GM12878 (cell line): ENCODE data around the gene NELFB. TPM values are rescaled to one million over a fixed set of nuclear protein-coding genes. Genes with fewer than 3 reads are reported as not detected.

Experiments used
- ATAC-seq: fragments of 200-7000 bp; cut with Tn5 transposase; 3 replicates; pipeline ENCODE4 v1.9.1; 2020; ENCODE audit warnings: mild to moderate bottlenecking, moderate library complexity
- BruUV-seq: library from RNA; stranded (reverse); fragments of 400-500 nt; replicated peaks from 2 replicates; lab custom pipeline; 2021; lab: Mats Ljungman, UMichigan
- CTCF ChIA-PET: fragments of 300-600 bp; sonication (Branson Sonifier 250); formaldehyde crosslinking; extraction: SDS; loops from one replicate; lab custom pipeline; 2021; ENCODE audit warnings: inconsistent platforms; lab: Yijun Ruan, JAX
- POLR2A ChIA-PET: fragments of 350-600 bp; formaldehyde crosslinking; extraction: SDS; loops from one replicate; lab custom pipeline; 2021; ENCODE audit warnings: inconsistent platforms; lab: Charles Lee
- RAD21 ChIA-PET: fragments of 300-600 bp; sonication (Branson Sonifier 250); formaldehyde crosslinking; loops from one replicate; lab custom pipeline; 2023; ENCODE audit warnings: antibody characterized with exemption; ENCODE audit not compliant: unreplicated experiment; lab: Charles Lee
- SMC1A ChIA-PET: fragments of 300-600 bp; sonication (Branson Sonifier 250); formaldehyde crosslinking; loops from one replicate; lab custom pipeline; 2023; ENCODE audit not compliant: unreplicated experiment, uncharacterized antibody; lab: Charles Lee
- DNase-seq: peaks from one replicate; pipeline ENCODE4 v3.0.0-alpha.2; 2011; ENCODE audit warnings: low read depth, low spot score
- FAIRE-seq: peaks from 3 replicates; lab custom pipeline; 2011; peaks lifted over from hg19 to GRCh38; lab: Jason Lieb, UNC
- H2AFZ ChIP-seq: 2 replicates; pipeline ENCODE4 v1.6.0; 2011; ENCODE audit warnings: low read depth, low read length, control low read depth; ENCODE audit not compliant: control insufficient read depth
- H3K27ac ChIP-seq: 2 replicates; pipeline ENCODE4 v1.5.1; 2011; ENCODE audit warnings: control low read depth; ENCODE audit not compliant: control insufficient read depth, insufficient read depth
- H3K27me3 ChIP-seq, 2 experiments: replicated peaks in 1 of 2; 2 replicates each; pipeline versions ENCODE4 v1.6.0 to v1.6.1; 2011; ENCODE audit warnings: low read length in 1 of 2; ENCODE audit not compliant: control insufficient read depth in 2 of 2, insufficient read depth in 2 of 2
- H3K36me3 ChIP-seq, 2 experiments: 2 replicates each; pipeline ENCODE4 v1.5.1; 2011; ENCODE audit warnings: low read length in 1 of 2; ENCODE audit not compliant: control insufficient read depth in 2 of 2, insufficient read depth in 2 of 2
- H3K4me1 ChIP-seq: 2 replicates; pipeline ENCODE4 v1.6.1; 2011; ENCODE audit warnings: mild to moderate bottlenecking, low read length, moderate library complexity, mixed read lengths; ENCODE audit not compliant: control insufficient read depth, insufficient read depth
- H3K4me2 ChIP-seq: 2 replicates; pipeline ENCODE4 v1.6.0; 2011; ENCODE audit warnings: control low read depth; ENCODE audit not compliant: control insufficient read depth, insufficient read depth
- H3K4me3 ChIP-seq: fragments of 200-600 bp; sonication (generic); 2 replicates; pipeline ENCODE4 v1.5.1; 2016
- H3K79me2 ChIP-seq: 2 replicates; pipeline ENCODE4 v1.6.0; 2011; ENCODE audit warnings: low read length; ENCODE audit not compliant: control insufficient read depth, insufficient read depth
- H3K9ac ChIP-seq: 2 replicates; pipeline ENCODE4 v1.8.0; 2011; ENCODE audit warnings: low read length, control low read depth, mixed read lengths; ENCODE audit not compliant: control insufficient read depth, insufficient read depth
- H3K9me3 ChIP-seq: replicated peaks from 3 replicates; pipeline ENCODE4 v1.5.1; 2011; ENCODE audit warnings: mild to moderate bottlenecking, low read length; ENCODE audit not compliant: control insufficient read depth, insufficient read depth
- H4K20me1 ChIP-seq: 2 replicates; pipeline ENCODE4 v1.6.0; 2011; ENCODE audit not compliant: control insufficient read depth, insufficient read depth
- BHLHE40 ChIP-seq, 2 experiments: fragments of 450-650 bp in 1 of 2; IDR thresholded peaks; 2 replicates each; pipeline ENCODE4 v1.6.1; 2011 to 2017; ENCODE audit warnings: low read depth in 2 of 2, borderline replicate concordance in 1 of 2, improper control_type of control experiment in 1 of 2, low read length in 1 of 2, mild to moderate bottlenecking in 1 of 2
- CBX5 ChIP-seq: sonication (generic); IDR thresholded peaks from 2 replicates; pipeline ENCODE4 v1.6.1; 2016; ENCODE audit warnings: low read depth, moderate library complexity, mild to moderate bottlenecking, inconsistent platforms
- EED ChIP-seq: sonication (generic); IDR thresholded peaks from 2 replicates; pipeline ENCODE4 v1.6.1; 2016; ENCODE audit warnings: antibody characterized with exemption, low read depth
- KAT2A ChIP-seq: conservative IDR thresholded peaks from 2 replicates; pipeline ENCODE4 v1.6.1; 2011; ENCODE audit warnings: low read depth, low read length; ENCODE audit not compliant: control insufficient read depth
- MEF2A ChIP-seq: IDR thresholded peaks from 2 replicates; pipeline ENCODE4 v1.6.1; 2011; ENCODE audit warnings: low read depth, mild to moderate bottlenecking, low read length, moderate library complexity; ENCODE audit not compliant: insufficient read depth
- PKNOX1 ChIP-seq: fragments of 450-650 bp; IDR thresholded peaks from 2 replicates; pipeline ENCODE4 v1.6.1; 2016; ENCODE audit warnings: mild to moderate bottlenecking
- SP1 ChIP-seq: IDR thresholded peaks from one replicate; pipeline ENCODE4 v1.6.1; 2011; ENCODE audit warnings: low read depth, low read length
- SRF ChIP-seq, 2 experiments: IDR thresholded peaks; 2 replicates each; pipeline ENCODE4 v1.6.1; 2011; ENCODE audit warnings: low read depth in 2 of 2, low read length in 2 of 2, mild to moderate bottlenecking in 1 of 2, moderate library complexity in 1 of 2
- STAT1 ChIP-seq: fragments of 450-650 bp; conservative IDR thresholded peaks from 2 replicates; pipeline ENCODE4 v1.6.1; 2014; ENCODE audit warnings: antibody characterized with exemption, mild to moderate bottlenecking
- SUPT20H ChIP-seq: IDR thresholded peaks from 2 replicates; pipeline ENCODE4 v1.6.1; 2011; ENCODE audit warnings: low read depth, mild to moderate bottlenecking, low read length, moderate library complexity, borderline replicate concordance; ENCODE audit not compliant: control insufficient read depth
- TAF1 ChIP-seq: IDR thresholded peaks from 2 replicates; pipeline ENCODE4 v1.6.1; 2011; ENCODE audit warnings: mild to moderate bottlenecking, low read depth, low read length, borderline replicate concordance
- ZBTB40 ChIP-seq: fragments of 450-650 bp; IDR thresholded peaks from 2 replicates; pipeline ENCODE4 v1.6.1; 2016; ENCODE audit warnings: mild to moderate bottlenecking, moderate library complexity, borderline replicate concordance
- ZNF687 ChIP-seq: fragments of 450-650 bp; IDR thresholded peaks from 2 replicates; pipeline ENCODE4 v1.6.1; 2017; ENCODE audit warnings: mild to moderate bottlenecking, moderate library complexity
- ZZZ3 ChIP-seq: IDR thresholded peaks from 2 replicates; pipeline ENCODE4 v1.6.1; 2011; ENCODE audit warnings: low read depth; ENCODE audit not compliant: control insufficient read depth, insufficient read length
- WGBS: methylation state at CpG from one replicate; pipeline ENCODE4 v1.1.6; 2016; ENCODE audit warnings: low lambda C conversion rate; ENCODE audit not compliant: insufficient replicate concordance, insufficient coverage; ENCODE audit errors: missing lambda C conversion rate; 5-methylcytosine and 5-hydroxymethylcytosine counted together
- in situ Hi-C: fragments of 300-500 bp; cut with MboI; formaldehyde crosslinking; loops from 9 replicates; pipeline ENCODE4 v1.14.3; 2018; ENCODE audit warnings: mixed read lengths
- intact Hi-C: fragments of 100-400 bp; cut with micrococcal nuclease; formaldehyde crosslinking; loops from one replicate; pipeline ENCODE4 v1.14.2; 2022; ENCODE audit not compliant: unreplicated experiment
- polyA plus RNA-seq, 11 experiments: library from polyadenylated mRNA; depleted of rRNA in 4 of 11; unstranded in 6 of 11; stranded (reverse) in 5 of 11; fragments of >200 nt; fragmentation: Nextera tagmentation in 4 of 11; fragmentation: Illumina TruSeq in 1 of 11; extraction: Ambion mirVana in 4 of 11; extraction: Trizol in 1 of 11; gene quantifications; 1 replicate in 1 of 11; 2 replicates in 10 of 11; pipeline versions ENCODE4 v1.2.1 to v1.2.3, GENCODE V29; 2011 to 2016; ENCODE audit warnings: inconsistent platforms in 2 of 11, missing spikeins in 2 of 11, low read depth in 1 of 11
- total RNA-seq, 4 experiments: library from RNA; depleted of rRNA in 3 of 4; stranded (reverse); fragments of >200 nt in 3 of 4; fragmentation: Illumina TruSeq in 1 of 4; extraction: Trizol in 1 of 4; gene quantifications; 2 replicates each; pipeline versions ENCODE4 v1.2.1 to v1.2.3, GENCODE V29; 2013 to 2021

Gene NELFB
- total and polyA plus RNA-seq, 10 of the 15 experiments (the other 5 are each of a cell fraction or from before 2014, with no cell fraction given): 0.19 to 63.4 (median 30.9) TPM

- TF ChIP-seq ZNF687 (no peak), SP1 (no peak), TAF1 (no peak), CBX5 (no peak)
Measured at GRCh38 chr9:137263506-137263905, 8.4 kb downstream of the NELFB start (continued).

- Histone ChIP-seq H3K27ac (no peak overlapping the region), H3K4me1 (peaks cover 11% of the 10 kb centered on the region), H3K36me3 (peaks cover 2 to 14% of the 10 kb centered on the region in 2 experiments), H3K9ac (no peak overlapping the region), H4K20me1 (no peaks in the 10 kb centered on the region), H3K4me2 (no peak overlapping the region), H3K27me3 (no peaks in the 10 kb centered on the region), H2AFZ (no peak overlapping the region), H3K4me3 (no peak overlapping the region), H3K9me3 (no peaks in the 10 kb centered on the region), H3K79me2 (0 out of 2 replicates have a peak, but pooled peaks cover 2% of the 10 kb centered on the region)
- ChIA-PET RAD21 (no interaction called here), CTCF (interaction anchor here (1.8 kb wide), 1 partner anchor 8 kb away, joined by 5 read pairs; no protein-coding TSS in a partner anchor), POLR2A (no interaction called here), SMC1A (no interaction called here)
- no TSS peak for BruUV-seq
- WGBS: 98% methylated on average over 22 of the region's 22 CpGs
- no peak for DNase-seq
- in situ Hi-C loops: no loop called here
- no peak for FAIRE-seq
- intact Hi-C loops: no loop called here
- ATAC-seq: no peak
- TF ChIP-seq SRF (IDR thresholded peaks at IDR 0.05; ENCODE audit: low read depth in 2 of 2, low read length in 2 of 2) (no peak), MEF2A (no peak), STAT1 (no peak), EED (no peak), PKNOX1 (no peak), ZZZ3 (no peak), ZBTB40 (no peak), BHLHE40 (IDR thresholded peaks at IDR 0.05; ENCODE audit: borderline replicate concordance in 1 of 2, low read depth in 2 of 2, low read length in 1 of 2) (no peak), KAT2A (no peak), SUPT20H (no peak)
Measured at GRCh38 chr9:137264067-137264466, 8.9 kb downstream of the NELFB start.
